ENCODE measurements around the gene SNRNP25.

DNA sequence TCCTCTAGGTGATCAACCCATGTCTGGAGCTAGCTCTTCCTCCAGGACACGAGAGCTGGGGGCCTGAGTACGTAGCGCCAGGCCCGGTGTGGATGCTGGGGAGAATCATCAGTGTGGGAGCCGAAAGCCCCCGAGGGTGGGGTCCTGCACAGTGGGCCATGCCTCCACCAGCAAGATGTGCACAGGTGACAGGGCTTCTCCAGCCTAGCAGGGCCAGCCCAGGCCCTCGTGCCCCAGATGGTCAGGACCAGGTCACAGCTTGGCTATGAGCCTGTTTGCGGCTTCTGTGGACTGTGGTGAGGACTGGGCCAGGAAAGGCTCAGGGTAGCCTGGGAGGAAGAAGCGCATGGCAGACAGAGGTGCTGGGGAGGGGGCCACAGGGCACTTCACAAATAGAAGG is 32.2 kb downstream of the SNRNP25 start:
- TF ChIP-seq, protein P1, sequence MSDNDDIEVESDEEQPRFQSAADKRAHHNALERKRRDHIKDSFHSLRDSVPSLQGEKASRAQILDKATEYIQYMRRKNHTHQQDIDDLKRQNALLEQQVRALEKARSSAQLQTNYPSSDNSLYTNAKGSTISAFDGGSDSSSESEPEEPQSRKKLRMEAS (IDR thresholded peaks at IDR 0.05): no peak
- TF ChIP-seq TBP (IDR thresholded peaks at IDR 0.05; ENCODE audit: low read depth, low read length) (no peak), TCF12 (IDR thresholded peaks at IDR 0.05; ENCODE audit: low read depth, low read length) (no peak), CHD2 (IDR thresholded peaks at IDR 0.05; ENCODE audit: low read length) (no peak), GTF2F1 (IDR thresholded peaks at IDR 0.05; ENCODE audit: borderline replicate concordance, low read depth, low read length) (no peak), ZNF274 (IDR thresholded peaks at IDR 0.05; ENCODE audit: borderline replicate concordance, extremely low read depth, low read length) (no peak), RXRA (IDR thresholded peaks at IDR 0.05; ENCODE audit: insufficient read depth, low read depth, low read length) (no peak)
- TF ChIP-seq, protein P2, sequence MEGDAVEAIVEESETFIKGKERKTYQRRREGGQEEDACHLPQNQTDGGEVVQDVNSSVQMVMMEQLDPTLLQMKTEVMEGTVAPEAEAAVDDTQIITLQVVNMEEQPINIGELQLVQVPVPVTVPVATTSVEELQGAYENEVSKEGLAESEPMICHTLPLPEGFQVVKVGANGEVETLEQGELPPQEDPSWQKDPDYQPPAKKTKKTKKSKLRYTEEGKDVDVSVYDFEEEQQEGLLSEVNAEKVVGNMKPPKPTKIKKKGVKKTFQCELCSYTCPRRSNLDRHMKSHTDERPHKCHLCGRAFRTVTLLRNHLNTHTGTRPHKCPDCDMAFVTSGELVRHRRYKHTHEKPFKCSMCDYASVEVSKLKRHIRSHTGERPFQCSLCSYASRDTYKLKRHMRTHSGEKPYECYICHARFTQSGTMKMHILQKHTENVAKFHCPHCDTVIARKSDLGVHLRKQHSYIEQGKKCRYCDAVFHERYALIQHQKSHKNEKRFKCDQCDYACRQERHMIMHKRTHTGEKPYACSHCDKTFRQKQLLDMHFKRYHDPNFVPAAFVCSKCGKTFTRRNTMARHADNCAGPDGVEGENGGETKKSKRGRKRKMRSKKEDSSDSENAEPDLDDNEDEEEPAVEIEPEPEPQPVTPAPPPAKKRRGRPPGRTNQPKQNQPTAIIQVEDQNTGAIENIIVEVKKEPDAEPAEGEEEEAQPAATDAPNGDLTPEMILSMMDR (IDR thresholded peaks at IDR 0.05; ENCODE audit: control extremely low read depth in 1 of 3, insufficient read depth in 1 of 3, low read depth in 1 of 3, low read length in 3 of 3): no peak
